Aortic smooth muscle cell (primary cell): ENCODE data around the gene ZNF2. TPM values are rescaled to one million over a fixed set of nuclear protein-coding genes. Genes with fewer than 3 reads are reported as not detected.

Experiments
- total RNA-seq: library from RNA; depleted of rRNA; stranded (reverse); fragments of >200 nt; gene quantifications from 2 replicates; pipeline ENCODE4 v1.2.3, GENCODE V29; 2014

Gene ZNF2
- 5.8 and 7.5 TPM in 2 replicates for total RNA-seq

DNA sequence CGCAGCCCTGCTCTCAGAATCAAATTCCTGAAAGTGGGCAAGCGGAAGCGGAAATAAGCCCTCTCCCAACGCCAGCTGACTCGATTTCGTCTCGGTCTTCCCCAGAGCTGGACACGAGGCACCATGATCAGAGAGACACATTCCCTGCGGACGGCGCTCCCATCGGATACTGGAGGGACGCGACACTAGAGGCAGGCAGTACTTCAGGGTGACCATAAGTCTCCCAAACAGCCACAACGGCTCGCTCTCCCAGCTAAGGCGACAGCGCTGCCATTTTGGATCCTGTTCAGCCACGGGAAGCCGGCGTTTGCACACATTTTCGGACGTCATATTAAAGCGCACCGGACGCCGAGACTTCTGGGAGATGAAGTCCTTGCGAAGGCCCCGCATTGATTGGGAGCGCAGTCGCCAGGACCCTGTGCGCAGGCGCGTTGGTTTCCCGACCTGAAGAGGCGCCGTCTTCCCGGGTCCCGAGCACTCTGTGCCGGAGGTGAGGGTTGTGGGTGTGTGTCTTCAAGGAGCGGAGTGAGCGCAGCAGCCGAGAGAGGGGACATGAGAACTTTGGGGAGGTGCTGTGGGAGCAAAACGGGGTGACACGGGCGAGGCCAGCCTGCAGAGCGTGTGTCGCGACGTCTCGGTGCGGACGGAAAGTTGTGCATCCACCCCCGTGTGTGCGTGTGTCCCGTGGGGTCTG is at the start of gene ZNF2:
ZNF2 (plus strand) TSS at position 439 of the 694 bp plus-strand sequence. CDS start 10,418 bp downstream, outside the sequence.

DNA sequence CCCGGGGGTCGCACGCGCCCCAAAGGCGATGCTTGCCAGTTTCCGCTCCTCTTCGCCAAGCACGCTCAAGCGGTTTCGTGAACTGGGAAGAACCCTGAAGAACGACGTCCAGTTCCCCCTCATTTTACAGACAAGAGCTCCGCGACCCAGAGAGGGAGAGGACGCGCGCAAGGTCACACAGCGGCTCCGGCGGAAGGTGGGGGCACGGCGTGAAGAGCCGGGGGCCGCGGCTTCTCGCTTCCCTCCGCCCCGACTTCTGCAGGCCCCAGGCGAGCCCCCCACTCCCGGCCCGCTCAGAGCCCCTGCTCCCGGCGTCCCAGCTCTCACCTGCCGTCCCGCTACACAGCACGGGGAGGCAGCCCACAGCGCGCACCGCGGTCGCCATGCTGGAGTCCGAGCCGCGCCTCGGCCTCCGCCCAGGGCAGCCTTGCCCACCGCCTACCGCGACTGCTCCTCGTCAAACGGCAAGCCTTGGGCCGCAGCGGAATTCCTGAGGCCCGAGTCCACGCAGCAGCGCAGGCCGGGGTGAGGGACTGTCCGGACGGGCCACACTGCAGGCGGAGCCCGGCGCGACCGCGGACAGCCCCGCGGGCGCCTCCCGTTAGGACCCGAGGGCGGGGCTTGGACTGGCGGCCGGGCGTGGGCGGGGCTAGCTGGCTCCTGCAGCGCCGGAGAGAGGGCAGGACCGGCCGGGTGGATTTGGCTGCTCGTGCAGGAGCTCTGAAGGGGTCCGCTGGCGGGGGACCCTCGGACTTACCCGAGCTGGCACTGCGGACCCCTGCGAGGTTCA is 44.0 kb upstream of the ZNF2 start, which contains the start of gene MRPS5:
MRPS5 (minus strand) TSS at position 402 of the 790 bp plus-strand sequence; CDS start at position 385, 17 bp downstream.

DNA sequence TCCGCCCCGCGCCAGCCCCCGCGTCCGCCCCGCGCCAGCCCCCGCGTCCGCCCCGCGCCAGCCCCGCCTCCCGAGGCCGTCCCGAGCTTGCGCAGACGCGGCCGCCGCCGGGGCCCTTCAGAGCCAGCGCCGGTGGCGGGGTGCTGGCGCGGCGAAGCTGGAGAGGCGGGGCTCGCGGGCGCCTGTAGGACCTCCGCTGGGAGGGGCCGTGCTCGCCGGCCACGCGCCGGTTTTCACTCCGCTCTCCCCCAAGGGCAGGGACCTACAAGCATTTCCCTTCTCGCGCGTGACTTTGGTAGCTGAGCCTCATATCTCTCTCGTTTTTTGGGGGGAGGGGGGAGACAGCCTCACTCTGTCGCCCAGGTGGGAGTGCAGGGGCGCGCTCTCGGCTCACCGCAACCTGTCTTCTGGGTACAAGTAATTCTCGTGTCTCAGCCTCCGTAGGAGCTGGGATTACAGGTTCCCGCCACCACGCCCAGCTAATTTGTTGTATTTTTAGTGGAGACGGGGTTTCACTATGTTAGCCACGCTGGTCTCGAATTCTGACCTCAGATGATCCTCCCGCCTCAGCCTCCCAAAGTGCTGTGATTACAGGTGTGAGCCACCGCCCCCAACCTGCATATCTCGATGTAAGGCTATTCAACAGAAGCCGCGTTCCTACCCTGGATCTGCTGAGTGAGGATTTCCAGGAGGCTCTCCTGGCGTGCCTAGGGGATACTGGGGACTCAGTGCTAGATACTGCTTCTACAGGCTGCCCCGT is 5.7 kb upstream of the ZNF2 start, which contains the start of gene ZNF514:
ZNF514 (minus strand) TSS at position 159 of the 760 bp plus-strand sequence. CDS start 6,595 bp downstream, outside the sequence.

DNA sequence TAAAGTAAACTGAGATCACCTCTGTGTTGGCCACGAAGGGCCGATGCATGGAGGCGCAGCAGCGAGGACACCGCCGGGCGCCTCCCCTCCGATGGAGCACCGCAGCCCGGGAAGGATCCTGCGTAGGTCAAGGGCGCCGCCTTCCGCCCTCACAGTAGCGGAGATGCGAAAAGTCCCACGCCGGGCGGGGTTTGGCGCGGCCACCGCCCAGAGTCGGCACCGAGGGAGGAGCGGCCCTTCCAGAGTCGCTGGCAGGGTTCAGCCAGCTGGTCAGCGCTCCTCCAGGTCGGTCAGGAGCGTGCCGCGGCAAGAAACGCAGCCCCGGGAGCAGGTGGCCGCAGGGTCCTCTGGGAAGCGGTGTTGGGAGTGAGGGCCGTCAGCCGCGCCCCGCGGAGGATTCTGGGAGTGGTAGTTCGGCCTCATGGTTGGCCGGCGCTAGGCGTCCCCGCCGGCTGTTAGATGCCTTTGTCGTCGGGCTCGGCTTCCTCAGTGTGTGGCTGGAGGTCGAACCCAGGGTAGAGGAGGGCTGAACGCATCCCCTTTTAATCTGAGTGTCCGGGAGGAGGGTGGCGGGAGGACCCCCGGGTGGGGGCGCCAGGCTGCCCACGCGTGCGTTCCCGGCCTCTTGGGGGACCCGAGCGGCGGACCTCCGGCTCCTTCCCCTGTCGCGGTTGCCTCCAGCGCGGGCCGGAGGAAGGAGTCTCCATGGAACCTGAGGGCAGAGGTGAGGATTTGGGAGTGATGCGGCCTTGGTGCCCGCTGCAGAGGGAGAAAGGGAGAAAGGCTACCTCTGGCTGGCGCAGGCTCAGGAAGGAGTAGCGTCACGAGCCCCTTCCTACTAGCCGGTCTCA is 41.7 kb downstream of the ZNF2 start, which contains the start of gene ZNF892:
ZNF892 (plus strand) TSS at position 411 of the 851 bp plus-strand sequence; CDS start at position 706, 295 bp downstream.

Other genes with a start within 250 kb of the ZNF2 start
- gene MAL, start 140.1 kb upstream of the ZNF2 start, total RNA-seq = not detected in 2 replicates
- 39.3 and 47.0 TPM in 2 replicates for gene MRPS5, start 44.0 kb upstream of the ZNF2 start, total RNA-seq
- 10.4 and 11.4 TPM in 2 replicates for gene ZNF514, start 6.0 kb upstream of the ZNF2 start, total RNA-seq
- gene ZNF892, start 41.7 kb downstream of the ZNF2 start, total RNA-seq = 2.2 and 3.0 TPM in 2 replicates
- gene PROM2, start 108.6 kb downstream of the ZNF2 start, total RNA-seq = 0.19 and 0.26 TPM in 2 replicates
- 0.13 and 0.31 TPM in 2 replicates for gene KCNIP3, start 131.5 kb downstream of the ZNF2 start, total RNA-seq
- gene FAHD2A, start 236.9 kb downstream of the ZNF2 start, total RNA-seq = 19.3 and 27.0 TPM in 2 replicates